ENCODE results near the gene COX5A. TPM values are rescaled to one million over a fixed set of nuclear protein-coding genes. Genes with fewer than 3 reads are reported as not detected.
A peak's percentile ranks its signal among the peaks of the same experiment; 100 is the strongest.

The COX5A gene
- total RNA-seq, 1 donor from 2014 or later, result 71.7 TPM

DNA sequence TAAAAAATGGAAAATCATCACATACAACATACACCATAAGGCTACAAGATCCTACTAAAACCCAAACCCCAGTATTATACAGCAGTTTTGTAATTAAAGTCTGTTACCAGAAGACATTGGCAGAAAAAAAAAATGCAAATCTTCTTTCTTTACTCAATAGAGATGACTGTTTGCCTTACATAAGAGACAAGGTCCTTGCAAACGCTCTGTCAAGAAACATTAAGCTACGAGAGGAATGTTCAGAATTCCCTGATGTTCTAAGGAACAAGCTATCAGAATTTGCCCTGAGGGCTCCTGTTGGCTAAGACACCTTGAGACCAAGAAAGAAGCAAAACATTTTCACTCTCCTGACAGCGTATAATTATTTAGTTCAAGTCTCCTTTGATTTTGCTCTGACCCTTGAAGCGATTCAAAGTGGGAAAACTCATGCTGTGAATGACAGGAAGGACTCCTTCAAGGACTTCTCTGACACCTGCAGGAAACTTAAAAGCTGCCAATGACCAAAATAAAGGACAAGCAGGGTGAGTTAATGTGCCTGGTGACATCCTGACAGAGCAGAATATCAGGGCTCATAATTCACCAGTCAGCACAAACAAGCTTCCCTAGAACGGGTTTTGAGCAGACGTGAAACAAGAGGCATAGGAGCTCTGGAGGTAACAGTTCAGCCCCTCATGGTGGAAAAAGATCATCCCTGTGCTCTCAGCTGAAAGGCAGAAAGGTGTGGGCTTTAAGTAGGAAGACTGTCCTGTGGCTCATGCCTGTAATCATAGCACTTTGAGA is 67.2 kb downstream of the COX5A start:
- peak; percentile 86 for DNase-seq (ENCODE audit: low read depth)

Other genes starting within 250 kb of the COX5A start
- gene EDC3, start 242.0 kb downstream of the COX5A start, total RNA-seq, result 5.4 and 16.5 TPM in 2 replicates
- gene CYP1A1, start 212.5 kb downstream of the COX5A start, total RNA-seq, result 1.7 TPM in 1 of 2 replicates, not detected in the other
- gene CYP1A2, start 189.2 kb downstream of the COX5A start, total RNA-seq, result not detected in 2 replicates
- 28.5 and 58.4 TPM in 2 replicates for gene CSK, start 156.0 kb downstream of the COX5A start, total RNA-seq
- gene LMAN1L, start 125.2 kb downstream of the COX5A start, total RNA-seq, result not detected in 2 replicates
- not detected in 2 replicates for gene CPLX3, start 111.4 kb downstream of the COX5A start, total RNA-seq
- 13.4 and 20.4 TPM in 2 replicates for gene ULK3, start 94.9 kb downstream of the COX5A start, total RNA-seq
- 19.4 and 64.5 TPM in 2 replicates for gene SCAMP2, start 64.7 kb downstream of the COX5A start, total RNA-seq
- gene MPI, start 48.0 kb downstream of the COX5A start, total RNA-seq, result 57.3 and 86.6 TPM in 2 replicates
- gene FAM219B, start 31.2 kb downstream of the COX5A start, total RNA-seq, result 34.9 and 47.0 TPM in 2 replicates
- 2.1 and 3.3 TPM in 2 replicates for gene RPP25, start 18.7 kb upstream of the COX5A start, total RNA-seq
- 0.69 and 10.6 TPM in 2 replicates for gene SCAMP5, start 57.5 kb upstream of the COX5A start, total RNA-seq
- 8.7 TPM in 2 replicates for gene PPCDC, start 85.5 kb upstream of the COX5A start, total RNA-seq